Effector memory CD4-positive, alpha-beta T cell (primary cell): ENCODE data around the gene DDX6.
"Not testable (repeated sequence)": the region's sequence is repeated elsewhere in the genome, so short reads cannot be mapped to it uniquely, and the experiment has no call there.

ENCODE experiments used
- DNase-seq, 3 donors: peaks; one replicate each; pipeline ENCODE4 v3.0.0-alpha.2; 2020
- H3K27ac ChIP-seq: 2 replicates; pipeline ENCODE4 v1.7.0; 2013; ENCODE audit warnings: mild to moderate bottlenecking, low read length, moderate library complexity; ENCODE audit not compliant: insufficient read depth, poor library complexity, severe bottlenecking
- H3K27me3 ChIP-seq: replicated peaks from 2 replicates; pipeline ENCODE4 v1.7.0; 2013; ENCODE audit warnings: mild to moderate bottlenecking, low read length; ENCODE audit not compliant: insufficient read depth, control insufficient read depth, poor library complexity, severe bottlenecking
- H3K36me3 ChIP-seq: 2 replicates; pipeline ENCODE4 v1.7.0; 2013; ENCODE audit warnings: mild to moderate bottlenecking, low read length, moderate library complexity; ENCODE audit not compliant: control insufficient read depth, insufficient read depth
- H3K4me1 ChIP-seq: 2 replicates; pipeline ENCODE4 v1.7.0; 2013; ENCODE audit warnings: low read length, mild to moderate bottlenecking; ENCODE audit not compliant: control insufficient read depth, insufficient read depth, poor library complexity, severe bottlenecking
- H3K4me3 ChIP-seq: 2 replicates; pipeline ENCODE4 v1.7.0; 2013; ENCODE audit warnings: low read length, low read depth, mild to moderate bottlenecking; ENCODE audit not compliant: insufficient read depth, poor library complexity, severe bottlenecking
- H3K9me3 ChIP-seq: 2 replicates; pipeline ENCODE4 v1.7.0; 2013; ENCODE audit warnings: mild to moderate bottlenecking, low read length, moderate library complexity; ENCODE audit not compliant: control insufficient read depth

The DDX6 gene

GRCh38 chr11:118790357-118791110 lies 430 bp downstream of the DDX6 start:
- Histone ChIP-seq H3K27me3 (no peaks in the 10 kb centered on the region), H3K4me1 (peaks cover 23% of the 10 kb centered on the region), H3K36me3 (peaks cover 5% of the 10 kb centered on the region), H3K4me3 (peak overlapping the region; percentile 97), H3K9me3 (no peaks in the 10 kb centered on the region), H3K27ac (peak overlapping the region; percentile 99)
- DNase-seq = peak; percentile 21 to 37 (median 37)

- H3K27me3 ChIP-seq = no peaks in the 10 kb centered on the region
- H3K36me3 ChIP-seq = peaks cover 13% of the 10 kb centered on the region
- H3K4me3 ChIP-seq = peak overlapping the region; percentile 97
- peaks cover 31% of the 10 kb centered on the region for H3K4me1 ChIP-seq
- no peaks in the 10 kb centered on the region for H3K9me3 ChIP-seq
- H3K27ac ChIP-seq = peak overlapping the region; percentile 99
- DNase-seq = peak; percentile 3 to 23 (median 11)
Observed at GRCh38 chr11:118789501-118790356, 1.2 kb downstream of the DDX6 start.

- Histone ChIP-seq H3K4me1 (peaks cover 33% of the 10 kb centered on the region), H3K9me3 (no peaks in the 10 kb centered on the region), H3K27me3 (no peaks in the 10 kb centered on the region), H3K27ac (peak overlapping the region; percentile 10), H3K4me3 (no peak overlapping the region), H3K36me3 (peaks cover 25% of the 10 kb centered on the region)
- DNase-seq = no peak
Observed at GRCh38 chr11:118786657-118787056, 4.3 kb downstream of the DDX6 start.

GRCh38 chr11:118785362-118785761 lies 5.6 kb downstream of the DDX6 start:
- H3K9me3 ChIP-seq = no peaks in the 10 kb centered on the region
- H3K4me3 ChIP-seq = no peak overlapping the region
- H3K4me1 ChIP-seq = peaks cover 37% of the 10 kb centered on the region
- DNase-seq = peak in 1 of 3 donors; percentile 6
- H3K36me3 ChIP-seq = peaks cover 36% of the 10 kb centered on the region
- no peaks in the 10 kb centered on the region for H3K27me3 ChIP-seq
- H3K27ac ChIP-seq = peak overlapping the region; percentile 10

GRCh38 chr11:118783724-118784495 lies 7.1 kb downstream of the DDX6 start:
- Histone ChIP-seq H3K27ac (no peak overlapping the region), H3K4me1 (peaks cover 37% of the 10 kb centered on the region), H3K27me3 (no peaks in the 10 kb centered on the region), H3K36me3 (peaks cover 48% of the 10 kb centered on the region), H3K9me3 (no peaks in the 10 kb centered on the region), H3K4me3 (no peak overlapping the region)
- no peak for DNase-seq

GRCh38 chr11:118783324-118783723 lies 7.6 kb downstream of the DDX6 start:
- not testable (repeated sequence) for H3K27me3 ChIP-seq, H3K4me3 ChIP-seq, DNase-seq, H3K27ac ChIP-seq, H3K9me3 ChIP-seq
- H3K36me3 ChIP-seq = peaks cover 54% of the 10 kb centered on the region
- H3K4me1 ChIP-seq = peaks cover 37% of the 10 kb centered on the region

- no peak for DNase-seq
- peaks cover 63% of the 10 kb centered on the region for H3K36me3 ChIP-seq
- peaks cover 21% of the 10 kb centered on the region for H3K4me1 ChIP-seq
- H3K4me3 ChIP-seq = no peak overlapping the region
- no peak overlapping the region for H3K27ac ChIP-seq
- no peaks in the 10 kb centered on the region for H3K9me3 ChIP-seq
- no peaks in the 10 kb centered on the region for H3K27me3 ChIP-seq
Observed at GRCh38 chr11:118778898-118779297, 12.1 kb downstream of the DDX6 start.

- Histone ChIP-seq H3K27me3 (no peaks in the 10 kb centered on the region), H3K27ac (no peak overlapping the region), H3K4me1 (peaks cover 25% of the 10 kb centered on the region), H3K9me3 (no peaks in the 10 kb centered on the region), H3K36me3 (peaks cover 42% of the 10 kb centered on the region), H3K4me3 (no peak overlapping the region)
- DNase-seq = no peak
Observed at GRCh38 chr11:118774032-118774431, 16.9 kb downstream of the DDX6 start.

GRCh38 chr11:118771547-118772288 lies 19.2 kb downstream of the DDX6 start:
- H3K4me3 ChIP-seq = no peak overlapping the region
- peak overlapping the region; percentile 33 for H3K27ac ChIP-seq
- peaks cover 28% of the 10 kb centered on the region for H3K4me1 ChIP-seq
- no peak for DNase-seq
- peaks cover 39% of the 10 kb centered on the region for H3K36me3 ChIP-seq
- no peaks in the 10 kb centered on the region for H3K9me3 ChIP-seq
- H3K27me3 ChIP-seq = no peaks in the 10 kb centered on the region
